Cardiac septum (tissue), 1 donor: ENCODE data around the gene DDX51. TPM values are rescaled to one million over a fixed set of nuclear protein-coding genes. Genes with fewer than 3 reads are reported as not detected.

Experiments used
- DNase-seq: peaks from one replicate; pipeline ENCODE4 v3.0.0-alpha.2; 2020; ENCODE audit warnings: low spot score
- intact Hi-C: fragments of 100-400 bp; cut with DNase I; formaldehyde crosslinking; loops from one replicate; pipeline ENCODE4 v1.14.0; 2022
- total RNA-seq: library from RNA; stranded (reverse); fragmentation: NEBNext Ultra II Directional; extraction: Animal tissue kit (Norgen Biotek cat#: 25700); gene quantifications from one replicate; pipeline ENCODE4 v1.2.1, GENCODE V29; 2021
- donor health status: DM: no; HTN: no; CAD: no.

DDX51 gene
- total RNA-seq, 1 donor from 2014 or later, result 9.6 TPM

DNA sequence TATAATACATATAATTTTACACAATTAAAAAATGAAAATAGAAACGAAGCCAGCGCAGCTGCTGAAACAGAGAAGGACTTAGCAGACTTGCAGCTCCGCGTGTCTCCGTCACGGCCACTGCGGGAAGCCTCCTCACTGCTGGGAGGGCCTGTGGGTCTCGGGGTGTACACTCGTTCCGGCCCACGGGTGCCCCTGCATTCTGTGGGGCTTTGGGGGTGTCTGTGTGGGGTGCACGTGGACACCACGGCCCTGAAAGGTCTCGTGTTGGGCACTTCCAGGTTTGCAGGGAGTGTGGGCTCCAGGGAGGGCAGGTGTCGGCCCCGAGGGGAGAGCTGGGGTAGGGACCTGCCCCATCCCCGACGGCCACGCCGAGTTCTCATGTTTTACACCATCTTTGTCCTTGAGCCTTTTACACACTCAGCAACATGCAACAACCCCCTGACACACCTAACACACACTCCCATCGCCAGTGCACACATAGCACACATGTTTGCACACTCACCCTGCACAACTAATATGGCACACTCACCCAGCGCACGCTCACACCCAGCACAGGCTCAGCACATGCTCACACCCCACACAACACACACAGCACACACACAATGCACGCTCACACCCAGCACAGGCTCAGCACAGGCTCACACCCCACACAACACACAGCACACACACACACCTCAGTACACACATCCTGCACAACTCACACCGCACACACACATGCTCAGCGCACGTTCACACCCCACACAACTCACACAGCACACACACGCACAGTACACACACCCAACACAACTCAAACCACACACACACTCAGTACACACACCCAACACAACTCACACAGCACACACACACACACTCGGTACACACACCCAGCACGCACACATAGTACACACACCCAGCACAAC is 36.8 kb upstream of the DDX51 start:
- intact Hi-C loops, result no loop called here
- DNase-seq, result no peak

DNA sequence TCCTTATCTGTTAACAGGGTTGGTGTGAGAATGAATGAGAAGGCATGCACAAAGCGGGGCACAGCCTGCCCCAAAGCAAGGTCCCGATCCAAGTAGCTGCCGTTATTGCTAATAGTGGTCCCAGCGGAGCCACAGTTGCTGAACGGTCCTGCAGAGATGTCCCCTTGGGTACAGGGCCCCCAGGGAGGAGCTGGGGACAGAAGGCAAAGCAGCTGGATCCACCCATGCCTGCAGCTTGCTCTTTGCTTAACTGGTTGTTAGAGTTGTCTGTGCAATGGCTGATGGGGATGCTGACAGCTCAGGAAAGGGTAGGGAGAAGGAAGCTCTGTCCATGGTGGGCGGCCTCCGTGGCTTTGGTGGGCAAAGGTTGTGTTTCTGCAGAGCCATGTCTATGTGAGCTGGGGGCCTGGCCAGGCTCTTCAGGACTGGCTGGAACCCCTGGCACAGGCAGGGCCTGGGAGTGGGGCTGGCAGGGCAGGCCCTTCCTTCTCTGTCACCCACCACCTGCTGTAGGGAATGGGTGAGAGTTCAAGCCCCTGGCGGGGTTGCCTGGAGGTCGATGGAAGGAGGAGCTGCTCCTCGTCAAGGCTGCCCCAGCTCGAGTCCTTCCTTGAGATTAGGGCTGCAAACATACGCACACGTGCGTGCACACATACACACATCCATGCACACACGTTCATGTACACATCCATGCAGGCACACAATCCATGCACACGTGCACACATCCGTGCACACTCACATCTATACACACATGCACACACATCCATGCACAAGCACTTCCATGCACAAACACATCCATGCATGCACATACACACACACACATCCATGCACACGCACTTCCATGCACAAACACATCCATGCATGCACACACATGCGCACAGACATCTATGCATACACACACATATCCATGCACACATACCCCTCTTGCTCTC is 35.6 kb upstream of the DDX51 start:
- DNase-seq, result no peak
- intact Hi-C loops, result no loop called here

DNA sequence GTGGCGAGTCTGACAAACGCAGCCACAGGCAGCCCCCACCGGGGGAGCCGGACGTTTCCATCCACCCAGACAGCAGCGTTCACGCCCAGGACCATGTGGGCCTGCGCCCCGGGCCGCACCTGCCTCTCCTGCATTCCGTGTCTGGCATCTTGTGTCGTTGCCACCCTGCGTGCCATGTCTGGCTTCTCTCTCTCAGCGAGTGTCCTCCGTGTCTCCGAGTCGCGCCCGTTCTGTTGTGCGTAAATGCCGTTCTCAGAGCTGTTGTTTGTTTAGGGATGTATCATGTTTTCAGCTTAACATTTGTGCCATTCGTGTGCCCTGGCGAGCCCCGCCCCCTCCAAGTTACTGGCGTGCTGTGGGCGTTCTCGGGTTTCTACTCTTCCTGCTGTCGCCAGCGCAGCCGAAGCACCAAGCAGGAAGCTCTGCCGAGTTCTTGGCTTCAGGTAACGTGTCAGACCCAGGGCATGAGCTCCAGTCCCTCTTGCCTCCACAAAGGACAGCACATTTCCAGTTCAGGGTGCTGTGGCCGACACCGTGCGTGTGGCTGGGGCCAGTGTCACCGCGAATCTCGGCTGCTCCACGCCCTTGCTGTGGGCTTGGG is 34.8 kb upstream of the DDX51 start:
- DNase-seq, result no peak
- intact Hi-C loops, result no loop called here

DNA sequence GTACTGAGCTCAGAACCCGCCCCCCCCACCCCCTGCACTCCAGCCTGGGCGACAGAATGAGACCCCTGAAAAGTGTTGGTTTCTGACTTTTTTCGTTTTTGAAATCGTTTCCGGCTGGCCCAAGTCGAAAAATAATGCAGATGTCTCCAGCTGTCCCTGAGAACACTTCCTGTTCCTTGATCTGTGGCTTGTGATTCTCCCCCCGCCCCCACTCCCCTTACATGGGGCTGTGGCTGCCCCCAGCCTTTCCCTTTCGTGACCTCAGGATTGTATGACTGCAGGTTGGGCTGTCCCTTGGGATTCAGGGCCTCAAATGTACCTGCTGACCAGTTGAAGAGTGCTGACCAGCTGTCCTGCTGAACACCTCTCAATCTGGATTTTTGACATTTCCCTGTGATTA is 34.2 kb upstream of the DDX51 start:
- intact Hi-C loops, result no loop called here
- DNase-seq, result no peak

DNA sequence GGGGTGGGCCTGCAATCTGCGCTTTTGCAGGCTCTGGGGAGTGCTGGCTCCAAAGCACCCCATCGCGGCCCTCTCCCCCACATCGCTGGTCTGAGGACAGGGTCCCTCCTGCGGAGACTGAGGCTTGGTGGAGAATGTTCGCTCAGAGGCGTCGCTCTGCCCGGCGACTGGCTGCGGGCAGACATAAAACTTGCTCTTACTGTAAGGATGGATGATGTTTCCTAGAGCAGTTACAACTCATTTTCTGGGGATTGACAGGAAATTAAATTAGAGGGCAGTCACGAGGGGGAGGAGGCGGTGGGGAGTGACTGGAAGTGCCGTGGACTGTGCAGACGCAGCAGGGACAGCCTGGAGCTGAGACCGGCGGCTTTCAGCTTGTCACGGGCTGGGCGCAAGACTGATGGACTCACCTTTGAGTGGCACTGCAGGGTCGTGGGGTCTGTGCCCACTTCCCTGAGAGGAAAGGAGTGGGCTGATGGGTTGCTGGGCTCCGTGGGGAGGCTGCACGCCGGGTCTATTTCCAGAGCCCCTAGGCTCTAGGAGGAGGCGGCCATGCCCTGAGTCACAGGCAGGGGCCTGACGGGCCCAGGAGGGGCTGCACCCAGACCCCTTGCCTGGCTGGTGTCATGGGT is 32.9 kb upstream of the DDX51 start:
- DNase-seq, result no peak
- intact Hi-C loops, result no loop called here

DNA sequence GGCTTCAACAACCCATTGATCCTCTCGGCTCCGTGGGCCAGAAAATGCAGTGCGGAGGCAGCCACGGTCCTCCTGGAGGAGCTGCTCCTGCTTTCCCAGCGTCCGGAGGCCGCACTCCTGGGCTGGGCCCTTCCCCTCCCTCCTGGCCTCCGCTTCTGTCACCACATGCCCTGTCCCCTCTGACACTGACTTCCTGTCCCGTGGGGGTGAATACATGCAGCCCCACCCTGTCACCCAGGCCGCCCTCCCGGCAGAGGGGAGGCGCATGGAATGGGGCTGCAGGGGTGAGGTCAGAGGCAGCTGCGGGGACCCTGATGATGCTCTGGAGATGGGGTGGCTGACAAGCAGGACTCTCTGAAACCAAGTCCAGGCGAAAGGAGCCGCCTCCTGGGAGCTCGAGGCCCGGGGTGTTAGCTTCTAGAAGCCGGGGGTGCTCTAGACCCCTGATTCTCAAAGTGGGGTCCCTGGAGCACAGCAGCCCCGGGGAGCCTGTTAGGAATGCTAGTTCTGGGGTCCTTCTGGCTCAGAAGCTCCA is 32.3 kb upstream of the DDX51 start:
- intact Hi-C loops, result no loop called here
- DNase-seq, result no peak

DNA sequence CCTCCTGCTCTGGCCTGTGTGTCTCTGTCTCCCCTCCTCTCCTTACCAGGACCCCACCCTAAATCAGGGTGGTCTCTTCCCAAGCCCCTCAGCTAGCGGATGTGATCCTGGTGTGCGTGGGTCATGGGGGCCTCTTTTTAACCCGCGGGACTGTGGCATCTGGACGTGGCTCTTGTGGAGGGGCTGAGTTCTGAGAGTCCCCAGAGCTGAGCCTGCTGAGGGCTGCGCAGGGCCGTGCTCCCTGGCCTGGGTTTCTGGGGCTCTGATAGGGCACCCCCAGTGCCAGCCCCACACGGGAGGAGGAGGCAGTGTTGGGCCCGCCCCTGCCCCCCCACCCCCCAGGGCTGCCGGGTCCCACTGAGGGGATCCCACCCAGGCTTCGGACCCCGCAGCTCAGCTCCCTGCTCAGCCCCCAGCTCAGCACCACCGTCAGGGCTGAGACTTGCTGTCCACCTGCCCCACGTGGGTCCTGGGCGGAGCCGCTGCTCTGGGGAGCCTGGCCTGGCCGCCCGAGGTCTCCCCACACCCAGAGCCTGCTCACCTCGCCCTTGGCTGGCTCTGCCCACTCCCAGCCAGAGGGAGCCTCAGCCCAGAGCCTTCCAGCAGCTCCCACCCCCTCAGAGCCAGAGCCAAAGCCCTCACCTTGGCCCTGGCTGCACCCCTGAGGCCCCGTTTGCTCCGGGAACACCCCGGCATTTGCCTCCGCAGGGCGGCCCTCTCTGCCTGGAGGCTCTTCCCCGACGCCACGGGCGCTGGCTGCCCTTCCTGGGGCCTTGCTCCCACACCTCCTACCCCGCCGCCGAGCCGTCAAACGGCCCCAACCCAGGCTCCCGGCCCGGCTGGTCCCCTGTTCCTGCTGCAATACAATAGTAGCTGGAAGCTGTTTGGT is 31.6 kb upstream of the DDX51 start:
- no peak for DNase-seq
- intact Hi-C loops, result no loop called here

DNA sequence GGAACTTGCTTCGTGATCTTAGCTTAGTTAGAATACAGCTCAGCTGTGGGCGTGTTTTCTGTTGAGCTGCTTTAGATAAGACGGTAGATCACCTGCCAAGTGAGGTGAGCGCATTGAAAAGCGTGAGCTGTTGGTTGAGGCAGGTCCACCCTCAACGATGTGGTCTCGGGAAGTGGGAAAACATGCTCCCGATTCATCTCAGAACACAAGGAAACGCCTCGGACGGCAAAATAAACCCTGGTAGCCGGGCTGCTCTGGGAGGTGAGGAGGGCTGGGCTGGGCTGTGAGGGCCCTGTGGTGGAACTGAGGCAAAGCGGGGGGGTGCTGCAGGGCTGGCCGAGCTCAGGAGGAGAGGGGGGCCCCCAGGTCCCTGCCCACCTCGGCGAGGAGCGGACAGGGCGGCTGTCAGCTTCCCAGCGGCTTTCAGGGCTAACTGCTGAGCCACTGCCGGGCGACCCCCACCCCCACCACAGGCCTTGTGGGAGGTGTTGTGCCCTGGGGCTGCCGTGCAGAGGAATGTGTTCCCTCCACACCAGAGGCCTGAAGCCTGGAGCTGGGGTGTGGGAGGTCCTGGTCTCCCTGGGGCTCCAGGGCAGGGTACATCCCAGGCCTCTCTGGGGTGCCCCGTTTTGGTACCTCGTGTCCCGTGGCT is 30.8 kb upstream of the DDX51 start:
- intact Hi-C loops, result no loop called here
- no peak for DNase-seq

DNA sequence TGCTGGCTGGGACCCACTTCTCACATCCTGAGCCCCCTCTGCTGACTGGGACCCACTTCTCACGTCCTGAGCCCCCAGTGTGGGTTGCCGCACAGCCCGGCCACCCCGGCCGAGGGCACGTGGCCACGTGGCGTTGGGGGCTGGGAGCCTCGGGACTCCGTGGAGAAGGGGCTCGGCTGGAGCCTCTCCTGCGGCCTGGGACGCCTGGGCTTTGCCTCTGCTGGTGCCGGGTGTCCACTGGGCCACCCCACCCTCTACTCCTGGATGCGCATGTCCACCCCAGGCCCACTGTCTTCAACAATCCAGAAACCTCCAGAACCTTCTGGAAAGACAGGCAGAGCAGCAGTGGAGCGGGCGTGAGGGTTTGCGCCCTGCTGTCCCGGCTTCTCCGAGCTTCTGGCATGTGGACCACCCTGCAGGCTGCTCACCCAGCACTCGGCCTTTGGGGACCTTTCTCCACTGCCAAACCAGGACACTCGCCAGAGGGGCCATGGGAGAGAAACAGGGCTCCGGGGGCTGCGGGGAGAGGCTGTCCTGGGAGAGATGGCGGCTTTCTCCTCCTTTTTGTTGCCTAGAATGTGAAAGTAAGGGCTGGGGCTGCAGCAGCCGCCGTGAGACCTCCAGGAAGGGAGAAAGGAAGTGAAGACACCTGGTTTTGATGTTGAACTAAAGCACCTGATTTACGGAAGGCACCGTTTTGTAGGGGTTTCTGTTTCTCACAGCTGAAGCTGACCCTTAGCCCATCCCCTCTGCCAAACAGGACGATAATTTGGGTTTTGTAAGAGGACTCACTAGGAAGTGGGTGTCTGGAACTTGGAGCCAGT is 30.1 kb upstream of the DDX51 start:
- DNase-seq, result no peak
- intact Hi-C loops, result no loop called here

DNA sequence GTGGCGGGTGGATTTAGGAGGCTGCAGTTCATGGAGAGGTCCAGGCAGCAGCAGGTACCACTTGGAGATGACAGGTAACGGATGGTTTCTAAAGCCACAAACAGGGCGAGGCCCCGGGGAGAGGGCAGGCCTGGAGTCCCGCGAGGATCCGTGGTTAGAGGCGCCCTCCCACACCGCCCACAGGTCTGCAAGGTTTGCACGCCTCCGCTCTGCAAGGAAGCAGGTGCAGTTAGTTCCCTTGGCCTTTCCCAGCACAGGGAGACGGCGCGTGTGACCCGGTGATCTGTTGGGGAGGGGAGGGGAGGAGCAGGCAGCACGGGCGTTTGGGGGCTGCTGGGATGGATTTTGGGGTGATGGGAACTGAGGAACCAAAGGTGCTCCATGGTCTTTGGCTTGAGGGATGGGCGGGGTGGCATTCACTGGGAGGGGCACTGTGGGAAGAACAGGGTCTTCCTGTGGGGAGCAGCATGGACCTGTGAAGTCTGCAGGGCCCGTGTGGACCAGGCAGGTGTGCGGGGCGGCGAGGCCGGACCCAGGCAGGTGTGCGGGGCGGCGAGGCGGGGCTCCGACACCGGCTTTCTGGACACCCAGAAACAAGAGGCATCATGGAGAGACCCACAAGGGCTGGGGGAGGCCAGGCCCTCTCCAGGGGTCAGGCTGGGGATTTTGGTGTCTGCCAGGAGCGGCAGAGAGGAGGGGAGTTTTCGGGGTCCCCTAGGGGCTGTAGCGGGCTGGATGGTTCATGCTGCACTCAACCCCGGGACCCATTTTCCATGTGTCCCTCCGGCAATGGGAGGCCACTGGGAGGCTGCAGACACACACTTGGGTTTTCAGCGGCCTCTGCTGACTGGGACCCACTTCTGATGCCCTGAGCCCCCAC is 29.3 kb upstream of the DDX51 start:
- intact Hi-C loops, result no loop called here
- no peak for DNase-seq

DNA sequence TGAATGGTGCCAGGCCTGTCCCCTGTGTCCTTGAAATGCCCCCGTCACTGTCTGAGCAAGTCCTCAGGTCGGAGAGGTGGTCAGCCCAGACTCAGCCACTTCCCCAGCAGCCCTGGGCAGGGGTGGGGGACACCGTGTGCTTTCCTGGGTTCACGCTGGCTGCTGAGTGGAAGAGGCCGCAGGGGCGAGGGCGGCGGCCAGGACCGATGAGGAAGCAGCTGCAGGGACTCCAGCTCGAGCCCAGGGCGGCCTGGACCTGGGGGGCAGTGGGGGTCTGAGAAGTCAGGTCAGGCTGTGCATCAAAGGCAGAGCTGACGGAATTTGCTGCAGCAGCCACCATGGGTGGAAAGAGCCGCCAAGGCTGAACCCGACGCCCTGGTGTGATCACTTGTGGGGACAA is 28.5 kb upstream of the DDX51 start:
- DNase-seq, result no peak
- intact Hi-C loops, result no loop called here

DNA sequence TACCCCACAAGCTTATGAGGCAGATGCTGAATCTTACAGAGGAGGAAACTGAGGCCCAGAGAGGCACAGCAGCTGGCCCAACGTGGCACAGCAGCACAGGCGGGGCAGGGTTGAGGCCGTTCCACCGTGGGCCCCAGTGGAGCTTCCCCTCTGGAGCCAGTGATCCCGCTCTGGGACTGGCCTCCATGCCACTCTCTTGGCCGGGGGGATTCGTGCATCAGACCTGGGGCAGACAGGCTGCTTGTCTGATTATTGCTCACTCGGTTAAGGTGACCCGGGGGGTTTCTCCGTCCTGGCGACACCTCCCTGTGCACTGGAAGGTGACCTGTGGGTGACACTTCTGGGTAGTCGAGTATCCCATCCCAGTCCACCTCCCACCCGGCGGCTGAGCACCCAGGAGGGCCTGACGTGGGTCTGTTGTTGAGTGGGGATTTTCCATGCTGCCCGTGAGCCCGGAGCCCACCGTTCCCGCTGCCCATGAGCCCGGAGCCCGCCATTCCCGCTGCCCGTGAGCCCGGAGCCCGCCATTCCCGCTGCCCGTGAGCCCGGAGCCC is 27.9 kb upstream of the DDX51 start:
- intact Hi-C loops, result no loop called here
- no peak for DNase-seq

DNA sequence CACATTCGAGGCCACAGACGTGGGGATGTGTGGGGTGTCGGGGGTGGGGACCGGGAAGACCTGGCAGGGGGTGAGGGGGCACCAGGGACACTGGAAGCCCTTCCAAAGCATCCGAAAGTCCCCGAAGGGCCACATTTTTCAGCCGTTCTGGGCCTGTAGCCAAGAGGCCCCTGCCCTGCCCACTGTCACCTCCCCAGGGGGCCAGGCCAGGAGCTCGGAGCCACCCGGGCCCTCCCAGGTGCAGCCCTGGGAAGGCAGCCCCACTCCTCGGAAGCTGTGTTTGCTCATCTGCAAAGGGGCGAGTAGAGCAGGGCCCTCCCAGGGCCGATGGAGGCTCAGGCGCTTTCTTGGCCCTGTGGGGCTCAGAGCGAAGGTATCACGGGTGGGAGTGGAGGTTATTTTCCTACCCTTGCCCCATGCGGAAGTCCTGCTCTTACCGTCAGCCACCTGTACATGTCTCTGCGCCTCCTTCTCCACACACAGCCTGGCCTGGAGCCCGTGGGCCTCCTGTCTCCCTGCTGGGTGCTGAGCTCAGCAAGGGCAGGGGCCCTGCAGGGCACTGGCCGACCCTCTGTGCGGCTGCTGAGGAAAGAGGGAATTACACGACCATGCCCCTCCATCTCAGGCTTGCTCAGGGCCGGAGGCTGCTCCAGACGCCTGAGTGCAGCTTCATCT is 27.3 kb upstream of the DDX51 start:
- DNase-seq, result no peak
- intact Hi-C loops, result no loop called here

DNA sequence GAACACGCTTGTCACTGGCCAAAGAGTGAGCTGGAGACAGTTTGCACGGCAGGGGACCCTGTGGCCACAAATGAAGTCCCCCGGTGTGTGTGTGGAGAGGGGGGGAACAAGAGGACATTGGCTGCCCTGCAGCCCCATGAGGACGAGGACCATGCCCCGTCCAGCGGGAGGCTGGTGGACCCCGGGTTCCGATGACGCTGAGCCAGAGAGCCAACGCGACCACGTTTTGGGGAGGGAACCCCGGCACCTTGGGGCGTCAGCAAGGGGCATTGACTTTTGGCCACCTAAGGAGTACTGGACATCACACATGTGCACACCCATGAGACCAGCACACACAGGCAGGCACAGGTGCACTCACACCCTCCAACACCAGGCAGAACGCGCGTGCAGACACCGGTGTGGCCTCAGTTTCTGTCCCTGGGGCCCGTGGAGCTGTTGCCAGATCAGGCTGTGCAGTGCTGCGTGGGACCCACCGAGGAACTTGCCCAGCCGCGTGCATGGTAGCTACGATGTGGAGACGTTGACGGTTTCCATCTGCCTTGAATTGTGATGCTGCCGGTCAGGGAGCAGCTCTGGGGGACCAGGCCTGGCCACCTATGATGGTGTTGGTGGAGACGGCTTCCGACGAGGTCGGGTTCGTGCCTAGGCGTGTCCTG is 26.6 kb upstream of the DDX51 start:
- no peak for DNase-seq
- intact Hi-C loops, result no loop called here

DNA sequence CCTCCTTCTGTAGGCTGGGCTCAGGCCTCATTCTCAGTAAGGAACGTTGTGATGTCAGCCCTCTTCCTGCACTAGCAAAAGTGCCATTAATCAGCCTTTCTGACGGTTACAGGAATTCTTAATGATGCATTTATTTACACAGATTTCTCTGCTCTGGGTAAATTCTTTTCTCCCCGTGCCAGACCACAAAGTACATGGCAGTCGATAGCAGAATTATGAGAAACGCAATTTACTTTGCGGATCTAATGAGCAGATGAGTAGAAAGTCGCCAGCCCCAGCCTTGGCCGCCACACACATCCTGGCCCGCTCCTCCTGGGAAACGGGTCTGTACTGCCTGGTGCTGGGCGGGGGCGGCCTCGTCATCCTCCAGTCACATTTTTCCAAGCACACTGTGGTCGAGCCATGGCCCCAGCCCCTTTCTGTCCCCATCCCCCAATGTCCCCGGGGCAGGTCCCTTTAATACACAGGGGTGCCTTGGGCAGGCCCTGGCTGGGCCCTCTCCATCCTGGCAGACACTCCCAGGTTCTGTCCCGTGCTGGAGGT is 26.0 kb upstream of the DDX51 start:
- intact Hi-C loops, result no loop called here
- DNase-seq, result no peak
